CD1c-positive myeloid dendritic cell (primary cell): ENCODE data around the gene FLVCR1.
"Not testable (repeated sequence)": the region's sequence is repeated elsewhere in the genome, so short reads cannot be mapped to it uniquely, and the experiment has no call there.

Experiments
- DNase-seq: peaks from one replicate; pipeline ENCODE4 v3.0.0-alpha.2; 2016; ENCODE audit errors: extremely low spot score

FLVCR1 gene

GRCh38 chr1:212857992-212858460 is at the start of gene FLVCR1:
TSS of gene FLVCR1 (plus strand) at chr1:212858275. CDS start at chr1:212858453, 178 bp downstream.
- peak; percentile 98 for DNase-seq

GRCh38 chr1:212814537-212815334 is 43.3 kb upstream of the FLVCR1 start:
- DNase-seq, result peak; percentile 25

DNA sequence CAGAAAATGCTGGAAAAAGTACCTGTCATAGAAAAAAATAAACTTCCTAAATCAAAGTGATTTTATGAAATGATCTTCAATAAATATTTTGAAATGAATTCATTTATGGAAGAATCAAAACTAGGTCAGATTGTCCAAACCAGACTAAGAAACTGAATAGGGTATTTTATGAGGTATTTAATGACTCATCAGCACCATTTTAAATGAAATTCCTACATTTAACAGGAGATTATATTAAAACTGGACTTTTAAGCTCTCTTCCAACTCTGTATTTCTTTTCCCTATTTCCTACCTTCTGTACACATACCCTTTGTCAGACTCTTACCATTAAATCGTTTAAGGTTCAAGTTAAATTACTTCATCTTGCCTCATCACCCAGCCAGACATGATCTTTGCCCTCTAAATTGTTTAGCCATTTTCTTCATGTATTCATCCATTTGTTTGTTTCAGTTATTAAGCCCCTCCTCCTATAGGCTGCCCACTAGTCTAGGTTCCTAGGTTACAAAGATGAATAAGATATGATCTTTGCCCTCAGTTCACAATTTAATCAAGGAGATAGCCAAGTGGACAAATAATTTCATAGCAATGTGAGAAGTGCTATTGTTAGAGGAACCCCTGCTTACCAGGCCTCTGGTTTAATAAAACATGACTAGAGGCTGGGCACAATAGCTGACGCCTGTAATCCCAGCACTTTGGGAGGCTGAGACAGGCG is 41.4 kb upstream of the FLVCR1 start:
- no peak for DNase-seq

GRCh38 chr1:212819726-212820125 is 38.3 kb upstream of the FLVCR1 start:
- peak; percentile 35 for DNase-seq

DNA sequence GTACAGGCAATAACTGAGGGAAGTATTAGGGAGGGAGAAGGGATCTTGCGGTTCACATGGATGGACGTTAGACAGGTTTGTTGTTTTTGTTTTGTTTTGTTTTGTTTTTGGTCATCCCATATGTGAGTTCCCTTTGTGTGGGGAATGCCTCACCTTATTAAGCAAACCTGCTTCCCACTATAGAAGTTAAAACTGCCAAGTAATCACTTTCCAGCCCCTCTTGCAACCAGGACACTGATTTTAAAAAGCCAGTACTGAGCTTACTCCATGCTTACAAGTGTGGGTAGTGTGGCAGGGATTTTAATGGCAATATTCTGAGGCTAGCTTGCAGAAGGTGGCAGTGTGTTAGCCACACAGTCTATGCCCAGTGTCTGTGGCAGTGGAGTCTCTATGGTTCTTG is 37.1 kb upstream of the FLVCR1 start:
- DNase-seq, result no peak

DNA sequence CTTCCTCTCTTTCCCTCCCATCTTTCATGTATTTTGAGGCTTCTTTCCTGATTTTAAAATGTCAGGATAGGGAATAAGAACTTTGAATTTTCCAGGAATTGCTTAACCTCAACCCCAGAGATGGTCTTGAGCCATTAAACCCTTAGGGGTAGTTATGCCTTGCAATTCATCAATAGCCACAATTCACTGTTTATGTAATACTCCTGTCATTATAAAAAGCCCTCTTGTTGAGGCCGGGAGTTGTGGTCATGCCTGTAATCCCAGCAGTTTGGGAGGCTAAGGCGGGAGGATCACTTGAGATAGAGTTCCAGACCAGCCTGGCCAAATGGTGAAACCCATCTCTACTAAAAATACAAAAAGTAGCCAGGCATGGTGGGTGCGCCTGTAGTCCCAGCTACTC is 35.1 kb upstream of the FLVCR1 start:
- DNase-seq, result no peak

- DNase-seq, result no peak
Measured at GRCh38 chr1:212824201-212824600, 33.9 kb upstream of the FLVCR1 start.

GRCh38 chr1:212825798-212826452 is 32.1 kb upstream of the FLVCR1 start:
- no peak for DNase-seq

DNA sequence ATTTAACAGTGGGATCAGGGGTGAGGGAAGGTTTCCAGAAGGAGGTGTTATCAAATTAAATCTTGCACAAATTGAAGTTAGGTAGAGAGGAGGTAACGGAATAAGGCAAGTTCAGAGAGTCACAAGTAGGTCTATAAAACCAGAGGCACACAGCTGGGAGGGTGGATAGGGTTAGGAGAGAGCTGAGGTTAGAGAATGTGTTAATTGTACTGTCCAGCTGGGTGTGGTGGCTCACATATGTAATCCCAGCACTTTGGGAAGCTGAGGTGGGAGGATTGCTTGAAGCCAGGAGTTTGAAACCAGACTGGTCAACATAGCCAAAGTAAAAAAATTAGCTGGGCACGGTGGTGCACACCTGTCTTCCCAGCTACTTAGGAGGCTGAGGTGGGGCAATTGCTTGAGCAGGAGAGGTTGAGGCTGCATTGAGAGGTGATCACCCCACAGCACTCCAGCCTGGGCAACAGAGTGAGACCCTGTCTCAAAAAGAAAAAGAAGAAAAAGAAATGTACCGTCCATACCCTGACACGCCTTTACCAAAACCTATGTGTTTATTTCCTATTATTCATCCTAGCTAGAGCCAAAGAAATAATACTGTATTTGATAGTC is 30.8 kb upstream of the FLVCR1 start:
- no peak for DNase-seq

GRCh38 chr1:212827831-212828278 is 30.2 kb upstream of the FLVCR1 start:
- DNase-seq, result no peak

GRCh38 chr1:212828395-212828794 is 29.7 kb upstream of the FLVCR1 start:
- DNase-seq, result no peak

DNA sequence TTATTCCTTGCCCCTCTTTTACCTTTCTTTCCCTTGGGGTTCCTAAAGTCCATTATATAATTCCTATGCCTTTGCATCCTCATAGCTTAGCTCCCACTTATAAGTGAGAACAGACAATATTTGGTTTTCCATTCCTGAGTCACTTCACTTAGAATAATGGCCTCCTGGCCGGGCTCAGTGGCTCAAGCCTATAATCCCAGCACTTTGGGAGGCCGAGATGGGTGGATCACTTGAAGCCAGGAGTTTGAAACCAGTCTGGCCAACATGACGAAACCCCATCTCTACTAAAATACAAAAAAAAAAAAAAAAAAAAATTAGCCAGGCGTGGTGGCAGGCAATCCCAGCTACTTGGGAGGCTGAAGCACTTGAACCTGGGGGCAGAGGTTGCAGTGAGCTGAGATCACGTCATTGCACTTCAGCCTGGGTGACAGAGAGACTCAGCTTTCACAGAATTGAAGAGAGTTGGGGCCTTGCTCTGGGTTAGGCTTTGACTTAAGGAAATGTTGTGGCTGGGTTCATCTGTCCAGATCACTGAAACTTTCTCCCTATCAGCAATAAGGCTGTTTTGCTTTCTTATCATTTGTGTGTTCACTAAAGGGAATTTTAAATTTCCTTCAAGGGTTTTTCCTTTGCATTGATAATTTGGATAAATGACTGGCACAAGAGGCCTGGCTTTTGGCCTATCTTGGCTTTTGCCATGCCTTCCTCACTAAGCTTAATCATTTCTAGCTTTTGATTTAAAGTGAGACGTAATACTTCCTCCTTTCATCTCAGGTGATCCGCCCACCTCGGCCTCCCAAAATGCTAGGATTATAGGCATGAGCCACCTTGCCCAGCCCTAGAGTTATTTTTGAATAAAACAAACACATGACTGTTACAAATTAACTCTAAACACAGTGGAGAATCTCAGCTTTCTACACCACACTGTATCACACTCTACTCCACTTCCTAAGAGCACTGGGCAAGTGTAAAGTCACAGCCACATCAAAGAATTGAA is 24.6 kb upstream of the FLVCR1 start:
- not testable (repeated sequence) for DNase-seq

DNA sequence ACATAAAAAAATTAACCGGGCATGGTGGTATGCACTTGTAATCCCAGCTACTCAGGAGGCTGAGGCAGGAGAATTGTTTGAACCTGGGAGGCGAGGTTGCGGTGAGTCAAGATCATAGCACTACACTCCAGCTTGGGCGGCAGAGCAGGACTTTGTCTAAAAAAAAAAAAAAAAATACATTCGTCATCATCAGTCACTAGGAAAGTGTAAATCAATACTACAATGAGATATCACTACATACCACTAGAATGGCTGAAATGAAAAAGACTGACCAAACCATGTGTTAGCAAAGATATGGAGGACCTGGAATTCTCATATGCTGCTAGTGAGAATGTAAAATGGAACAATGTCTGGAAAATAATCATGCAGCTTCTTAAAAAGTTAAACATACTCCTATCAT is 19.9 kb upstream of the FLVCR1 start:
- DNase-seq, result no peak

DNA sequence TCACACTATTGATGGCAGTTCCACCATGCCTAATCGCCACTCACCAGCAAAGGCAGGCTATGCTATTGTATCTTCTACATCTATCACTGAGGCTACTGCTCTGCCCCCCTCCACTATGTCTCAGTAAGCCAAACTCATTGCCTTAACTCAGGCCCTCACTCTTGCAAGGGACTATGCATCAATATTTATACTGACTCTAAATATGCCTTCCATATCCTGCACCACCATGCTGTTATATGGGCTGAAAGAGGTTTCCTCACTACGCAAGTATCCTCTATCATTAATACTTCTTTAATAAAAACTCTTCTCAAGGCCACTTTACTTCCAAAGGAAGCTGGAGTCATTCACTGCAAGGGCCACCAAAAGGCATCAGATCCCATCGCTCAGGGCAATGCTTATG is 13.6 kb upstream of the FLVCR1 start:
- DNase-seq, result not testable (repeated sequence)

GRCh38 chr1:212847549-212847948 is 10.5 kb upstream of the FLVCR1 start, which contains the start of gene SPATA45:
TSS of gene SPATA45 (minus strand) at chr1:212847649. CDS start at chr1:212836149, 11,500 bp downstream.
- no peak for DNase-seq

- DNase-seq, result no peak
Measured at GRCh38 chr1:212852105-212852688, 5.9 kb upstream of the FLVCR1 start.

GRCh38 chr1:212853658-212854057 is 4.4 kb upstream of the FLVCR1 start:
- no peak for DNase-seq

DNA sequence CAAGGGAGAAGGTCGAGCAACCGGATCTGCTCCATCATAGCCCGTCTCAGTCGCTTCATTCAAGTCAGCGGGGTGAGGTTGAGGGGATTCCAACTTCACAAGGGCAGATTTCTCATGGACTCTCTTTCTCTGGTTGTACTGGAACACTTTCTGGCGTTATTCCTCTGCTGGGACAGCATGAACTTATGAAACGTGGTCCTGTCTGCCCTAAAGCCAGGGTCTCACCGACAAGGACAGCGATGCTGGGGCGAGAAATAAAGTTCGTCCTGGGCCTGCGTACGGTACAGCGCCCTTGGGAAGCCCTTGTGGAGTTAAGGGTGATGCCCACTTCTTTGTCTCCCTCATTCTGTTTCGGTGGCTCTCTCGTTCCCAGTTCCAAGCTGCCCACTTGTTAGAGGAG is 1.3 kb upstream of the FLVCR1 start:
- no peak for DNase-seq

- peak; percentile 4 for DNase-seq
Measured at GRCh38 chr1:212858461-212859265, 588 bp downstream of the FLVCR1 start.
